Measurements from ENCODE around the gene PHLDA1. TPM values are rescaled to one million over a fixed set of nuclear protein-coding genes. Genes with fewer than 3 reads are reported as not detected.
A peak's percentile ranks its signal among the peaks of the same experiment; 100 is the strongest.

The PHLDA1 gene
- total and polyA plus RNA-seq, 2 experiments from 2014 or later = 11.7 to 21.6 TPM

DNA sequence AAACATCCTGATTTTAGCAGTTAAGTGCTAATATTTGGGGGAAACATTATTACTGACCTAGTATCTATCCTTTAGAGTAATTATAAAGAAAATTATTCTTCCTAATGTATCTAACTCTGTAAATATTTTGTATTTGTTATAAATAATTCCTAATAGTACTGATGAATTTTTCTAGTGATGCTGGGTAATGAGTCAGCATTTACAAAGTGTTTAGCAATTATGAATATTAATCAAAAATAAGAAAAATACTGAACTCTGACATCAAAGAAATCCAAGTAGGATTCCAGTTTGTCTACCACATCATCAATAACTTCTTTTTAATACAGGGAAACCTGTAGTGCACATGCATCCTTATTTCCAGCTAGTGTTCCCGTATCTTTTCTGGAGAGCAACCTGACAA is 43.9 kb upstream of the PHLDA1 start:
- no peak overlapping the region; the same call in 1 of the 2 replicates for H3K4me3 ChIP-seq
- ATAC-seq = no peak
- no peak for TF ChIP-seq NANOG (IDR thresholded peaks at IDR 0.05; ENCODE audit: borderline replicate concordance)
- TF ChIP-seq, protein P1, sequence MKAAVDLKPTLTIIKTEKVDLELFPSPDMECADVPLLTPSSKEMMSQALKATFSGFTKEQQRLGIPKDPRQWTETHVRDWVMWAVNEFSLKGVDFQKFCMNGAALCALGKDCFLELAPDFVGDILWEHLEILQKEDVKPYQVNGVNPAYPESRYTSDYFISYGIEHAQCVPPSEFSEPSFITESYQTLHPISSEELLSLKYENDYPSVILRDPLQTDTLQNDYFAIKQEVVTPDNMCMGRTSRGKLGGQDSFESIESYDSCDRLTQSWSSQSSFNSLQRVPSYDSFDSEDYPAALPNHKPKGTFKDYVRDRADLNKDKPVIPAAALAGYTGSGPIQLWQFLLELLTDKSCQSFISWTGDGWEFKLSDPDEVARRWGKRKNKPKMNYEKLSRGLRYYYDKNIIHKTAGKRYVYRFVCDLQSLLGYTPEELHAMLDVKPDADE (IDR thresholded peaks at IDR 0.05) = no peak
- TF ChIP-seq, protein P2, sequence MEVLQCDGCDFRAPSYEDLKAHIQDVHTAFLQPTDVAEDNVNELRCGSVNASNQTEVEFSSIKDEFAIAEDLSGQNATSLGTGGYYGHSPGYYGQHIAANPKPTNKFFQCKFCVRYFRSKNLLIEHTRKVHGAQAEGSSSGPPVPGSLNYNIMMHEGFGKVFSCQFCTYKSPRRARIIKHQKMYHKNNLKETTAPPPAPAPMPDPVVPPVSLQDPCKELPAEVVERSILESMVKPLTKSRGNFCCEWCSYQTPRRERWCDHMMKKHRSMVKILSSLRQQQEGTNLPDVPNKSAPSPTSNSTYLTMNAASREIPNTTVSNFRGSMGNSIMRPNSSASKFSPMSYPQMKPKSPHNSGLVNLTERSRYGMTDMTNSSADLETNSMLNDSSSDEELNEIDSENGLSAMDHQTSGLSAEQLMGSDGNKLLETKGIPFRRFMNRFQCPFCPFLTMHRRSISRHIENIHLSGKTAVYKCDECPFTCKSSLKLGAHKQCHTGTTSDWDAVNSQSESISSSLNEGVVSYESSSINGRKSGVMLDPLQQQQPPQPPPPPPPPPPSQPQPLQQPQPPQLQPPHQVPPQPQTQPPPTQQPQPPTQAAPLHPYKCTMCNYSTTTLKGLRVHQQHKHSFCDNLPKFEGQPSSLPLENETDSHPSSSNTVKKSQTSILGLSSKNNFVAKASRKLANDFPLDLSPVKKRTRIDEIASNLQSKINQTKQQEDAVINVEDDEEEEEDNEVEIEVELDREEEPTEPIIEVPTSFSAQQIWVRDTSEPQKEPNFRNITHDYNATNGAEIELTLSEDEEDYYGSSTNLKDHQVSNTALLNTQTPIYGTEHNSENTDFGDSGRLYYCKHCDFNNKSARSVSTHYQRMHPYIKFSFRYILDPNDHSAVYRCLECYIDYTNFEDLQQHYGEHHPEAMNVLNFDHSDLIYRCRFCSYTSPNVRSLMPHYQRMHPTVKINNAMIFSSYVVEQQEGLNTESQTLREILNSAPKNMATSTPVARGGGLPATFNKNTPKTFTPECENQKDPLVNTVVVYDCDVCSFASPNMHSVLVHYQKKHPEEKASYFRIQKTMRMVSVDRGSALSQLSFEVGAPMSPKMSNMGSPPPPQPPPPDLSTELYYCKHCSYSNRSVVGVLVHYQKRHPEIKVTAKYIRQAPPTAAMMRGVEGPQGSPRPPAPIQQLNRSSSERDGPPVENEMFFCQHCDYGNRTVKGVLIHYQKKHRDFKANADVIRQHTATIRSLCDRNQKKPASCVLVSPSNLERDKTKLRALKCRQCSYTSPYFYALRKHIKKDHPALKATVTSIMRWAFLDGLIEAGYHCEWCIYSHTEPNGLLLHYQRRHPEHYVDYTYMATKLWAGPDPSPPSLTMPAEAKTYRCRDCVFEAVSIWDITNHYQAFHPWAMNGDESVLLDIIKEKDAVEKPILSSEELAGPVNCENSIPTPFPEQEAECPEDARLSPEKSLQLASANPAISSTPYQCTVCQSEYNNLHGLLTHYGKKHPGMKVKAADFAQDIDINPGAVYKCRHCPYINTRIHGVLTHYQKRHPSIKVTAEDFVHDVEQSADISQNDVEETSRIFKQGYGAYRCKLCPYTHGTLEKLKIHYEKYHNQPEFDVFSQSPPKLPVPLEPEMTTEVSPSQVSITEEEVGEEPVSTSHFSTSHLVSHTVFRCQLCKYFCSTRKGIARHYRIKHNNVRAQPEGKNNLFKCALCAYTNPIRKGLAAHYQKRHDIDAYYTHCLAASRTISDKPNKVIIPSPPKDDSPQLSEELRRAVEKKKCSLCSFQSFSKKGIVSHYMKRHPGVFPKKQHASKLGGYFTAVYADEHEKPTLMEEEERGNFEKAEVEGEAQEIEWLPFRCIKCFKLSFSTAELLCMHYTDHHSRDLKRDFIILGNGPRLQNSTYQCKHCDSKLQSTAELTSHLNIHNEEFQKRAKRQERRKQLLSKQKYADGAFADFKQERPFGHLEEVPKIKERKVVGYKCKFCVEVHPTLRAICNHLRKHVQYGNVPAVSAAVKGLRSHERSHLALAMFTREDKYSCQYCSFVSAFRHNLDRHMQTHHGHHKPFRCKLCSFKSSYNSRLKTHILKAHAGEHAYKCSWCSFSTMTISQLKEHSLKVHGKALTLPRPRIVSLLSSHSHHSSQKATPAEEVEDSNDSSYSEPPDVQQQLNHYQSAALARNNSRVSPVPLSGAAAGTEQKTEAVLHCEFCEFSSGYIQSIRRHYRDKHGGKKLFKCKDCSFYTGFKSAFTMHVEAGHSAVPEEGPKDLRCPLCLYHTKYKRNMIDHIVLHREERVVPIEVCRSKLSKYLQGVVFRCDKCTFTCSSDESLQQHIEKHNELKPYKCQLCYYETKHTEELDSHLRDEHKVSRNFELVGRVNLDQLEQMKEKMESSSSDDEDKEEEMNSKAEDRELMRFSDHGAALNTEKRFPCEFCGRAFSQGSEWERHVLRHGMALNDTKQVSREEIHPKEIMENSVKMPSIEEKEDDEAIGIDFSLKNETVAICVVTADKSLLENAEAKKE (CRISPR knock-in tag; IDR thresholded peaks at IDR 0.05) = no peak
- no peak for TF ChIP-seq JUNB (IDR thresholded peaks at IDR 0.05; ENCODE audit: unreplicated experiment)
- TF ChIP-seq, protein P3, sequence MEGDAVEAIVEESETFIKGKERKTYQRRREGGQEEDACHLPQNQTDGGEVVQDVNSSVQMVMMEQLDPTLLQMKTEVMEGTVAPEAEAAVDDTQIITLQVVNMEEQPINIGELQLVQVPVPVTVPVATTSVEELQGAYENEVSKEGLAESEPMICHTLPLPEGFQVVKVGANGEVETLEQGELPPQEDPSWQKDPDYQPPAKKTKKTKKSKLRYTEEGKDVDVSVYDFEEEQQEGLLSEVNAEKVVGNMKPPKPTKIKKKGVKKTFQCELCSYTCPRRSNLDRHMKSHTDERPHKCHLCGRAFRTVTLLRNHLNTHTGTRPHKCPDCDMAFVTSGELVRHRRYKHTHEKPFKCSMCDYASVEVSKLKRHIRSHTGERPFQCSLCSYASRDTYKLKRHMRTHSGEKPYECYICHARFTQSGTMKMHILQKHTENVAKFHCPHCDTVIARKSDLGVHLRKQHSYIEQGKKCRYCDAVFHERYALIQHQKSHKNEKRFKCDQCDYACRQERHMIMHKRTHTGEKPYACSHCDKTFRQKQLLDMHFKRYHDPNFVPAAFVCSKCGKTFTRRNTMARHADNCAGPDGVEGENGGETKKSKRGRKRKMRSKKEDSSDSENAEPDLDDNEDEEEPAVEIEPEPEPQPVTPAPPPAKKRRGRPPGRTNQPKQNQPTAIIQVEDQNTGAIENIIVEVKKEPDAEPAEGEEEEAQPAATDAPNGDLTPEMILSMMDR (conservative IDR thresholded peaks at IDR 0.05; ENCODE audit: low read depth in 2 of 2) = no peak
- TF ChIP-seq ZNF331 (CRISPR knock-in tag; IDR thresholded peaks at IDR 0.05; ENCODE audit: low read depth) = no peak
- TF ChIP-seq, protein P4, sequence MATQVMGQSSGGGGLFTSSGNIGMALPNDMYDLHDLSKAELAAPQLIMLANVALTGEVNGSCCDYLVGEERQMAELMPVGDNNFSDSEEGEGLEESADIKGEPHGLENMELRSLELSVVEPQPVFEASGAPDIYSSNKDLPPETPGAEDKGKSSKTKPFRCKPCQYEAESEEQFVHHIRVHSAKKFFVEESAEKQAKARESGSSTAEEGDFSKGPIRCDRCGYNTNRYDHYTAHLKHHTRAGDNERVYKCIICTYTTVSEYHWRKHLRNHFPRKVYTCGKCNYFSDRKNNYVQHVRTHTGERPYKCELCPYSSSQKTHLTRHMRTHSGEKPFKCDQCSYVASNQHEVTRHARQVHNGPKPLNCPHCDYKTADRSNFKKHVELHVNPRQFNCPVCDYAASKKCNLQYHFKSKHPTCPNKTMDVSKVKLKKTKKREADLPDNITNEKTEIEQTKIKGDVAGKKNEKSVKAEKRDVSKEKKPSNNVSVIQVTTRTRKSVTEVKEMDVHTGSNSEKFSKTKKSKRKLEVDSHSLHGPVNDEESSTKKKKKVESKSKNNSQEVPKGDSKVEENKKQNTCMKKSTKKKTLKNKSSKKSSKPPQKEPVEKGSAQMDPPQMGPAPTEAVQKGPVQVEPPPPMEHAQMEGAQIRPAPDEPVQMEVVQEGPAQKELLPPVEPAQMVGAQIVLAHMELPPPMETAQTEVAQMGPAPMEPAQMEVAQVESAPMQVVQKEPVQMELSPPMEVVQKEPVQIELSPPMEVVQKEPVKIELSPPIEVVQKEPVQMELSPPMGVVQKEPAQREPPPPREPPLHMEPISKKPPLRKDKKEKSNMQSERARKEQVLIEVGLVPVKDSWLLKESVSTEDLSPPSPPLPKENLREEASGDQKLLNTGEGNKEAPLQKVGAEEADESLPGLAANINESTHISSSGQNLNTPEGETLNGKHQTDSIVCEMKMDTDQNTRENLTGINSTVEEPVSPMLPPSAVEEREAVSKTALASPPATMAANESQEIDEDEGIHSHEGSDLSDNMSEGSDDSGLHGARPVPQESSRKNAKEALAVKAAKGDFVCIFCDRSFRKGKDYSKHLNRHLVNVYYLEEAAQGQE (IDR thresholded peaks at IDR 0.05; ENCODE audit: unreplicated experiment) = no peak
- TF ChIP-seq EZH2 (IDR thresholded peaks at IDR 0.05; ENCODE audit: low read depth, unreplicated experiment) = no peak
- no peak for TF ChIP-seq ZNF114 (CRISPR knock-in tag; IDR thresholded peaks at IDR 0.05)
- no peak for TF ChIP-seq POLR2AphosphoS5 (IDR thresholded peaks at IDR 0.05; ENCODE audit: low read depth)
- no peak for TF ChIP-seq CREB1 (CRISPR knock-in tag; IDR thresholded peaks at IDR 0.05; ENCODE audit: low read depth)
- no peak for TF ChIP-seq EZH2phosphoT487 (IDR thresholded peaks at IDR 0.05; ENCODE audit: unreplicated experiment)
- no peak for TF ChIP-seq STAT1 (IDR thresholded peaks at IDR 0.05; ENCODE audit: unreplicated experiment)
- no peaks in the 10 kb centered on the region for H3K36me3 ChIP-seq (ENCODE audit: insufficient read depth)
- peak overlapping the region; percentile 20; the same call in 1 of the 2 replicates for H3K4me2 ChIP-seq
- H3K9me2 ChIP-seq (ENCODE audit: insufficient read depth) = no peaks in the 10 kb centered on the region
- peaks cover 39% of the 10 kb centered on the region for H3K36me3 Mint-ChIP-seq (ENCODE audit: low read depth)
- peaks cover 91% of the 10 kb centered on the region for H4K20me1 ChIP-seq (replicated peaks; ENCODE audit: insufficient read depth)
- no peaks in the 10 kb centered on the region for H3F3A ChIP-seq (replicated peaks; ENCODE audit: low read depth)
- no peak overlapping the region; the same call in 2 of the 3 replicates for H3K4me3 Mint-ChIP-seq
- H3K27ac Mint-ChIP-seq = no peak overlapping the region
- H3K9me3 Mint-ChIP-seq = no peaks in the 10 kb centered on the region
- peak overlapping the region; percentile 60; the same call in 1 of the 2 replicates for H3K27ac ChIP-seq (ENCODE audit: low read depth)
- peaks cover 3% of the 10 kb centered on the region for H3K27me3 Mint-ChIP-seq (ENCODE audit: insufficient read depth, low read depth, poor library complexity)
- H3K27me3 ChIP-seq (ENCODE audit: insufficient read depth) = no peaks in the 10 kb centered on the region
- peaks cover 63% of the 10 kb centered on the region for H3K4me1 Mint-ChIP-seq
- H2AFZ ChIP-seq = no peak overlapping the region
- H3K4me1 ChIP-seq (ENCODE audit: insufficient read depth) = peaks cover 69% of the 10 kb centered on the region
- H3K79me2 ChIP-seq (replicated peaks; ENCODE audit: insufficient read depth) = peaks cover 100% of the 10 kb centered on the region
- no peak for DNase-seq (ENCODE audit: low spot score)
